ENCODE data around the gene USP5. TPM values are rescaled to one million over a fixed set of nuclear protein-coding genes. Genes with fewer than 3 reads are reported as not detected.

Gene USP5
- total RNA-seq, 1 donor: 84.0 TPM

DNA sequence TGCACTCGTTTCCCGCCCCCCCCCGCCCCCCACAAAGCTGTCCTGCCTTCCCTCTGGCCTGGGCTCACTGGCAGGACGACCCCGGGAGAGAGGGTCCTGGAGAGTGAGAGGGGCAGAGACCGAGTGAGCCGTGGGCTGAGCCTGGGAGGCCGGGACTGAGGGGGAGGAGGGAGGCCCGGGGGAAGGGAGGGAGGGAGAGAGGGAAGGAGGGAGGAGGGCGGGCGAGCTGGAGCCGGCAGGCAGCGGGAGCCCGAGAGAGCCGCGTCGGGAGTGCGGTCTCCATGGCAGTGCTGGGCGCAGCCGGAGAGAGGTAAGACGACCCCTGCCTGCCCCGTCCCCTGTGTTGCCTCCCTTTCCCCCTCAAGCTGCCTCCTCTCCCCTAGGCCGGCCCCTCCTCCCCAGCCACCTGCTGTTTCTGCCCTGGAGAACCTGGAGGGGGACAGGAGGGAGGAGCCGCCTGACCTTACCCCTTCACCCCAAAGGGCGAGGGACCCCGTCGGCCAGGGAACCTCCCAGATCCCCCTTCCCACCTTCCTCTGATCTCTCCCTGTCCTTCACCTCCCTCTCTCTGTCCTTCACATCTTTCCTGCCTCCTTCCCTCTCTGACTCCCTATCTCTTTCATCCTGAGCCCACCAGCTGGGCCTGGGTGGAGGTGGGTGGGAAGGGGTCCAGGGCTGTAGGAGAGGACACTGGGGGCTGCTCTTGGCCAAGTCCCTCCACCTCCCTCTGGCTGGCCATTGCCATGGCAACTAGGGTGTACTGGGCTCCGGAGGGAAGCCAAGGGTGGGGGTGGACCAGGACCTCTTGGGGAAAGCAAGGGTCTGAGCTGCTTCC lies 30.1 kb upstream of the USP5 start, which contains the start of gene GPR162:
Gene GPR162, plus strand, starts transcription at position 231 of the 835 bp plus-strand sequence. CDS start 2,078 bp downstream, outside the sequence.
- peak; percentile 48 for DNase-seq (ENCODE audit: low read depth)
- peak within 1 kb of the TSS; percentile 65 for H3K4me3 ChIP-seq (ENCODE audit: low read depth, low read length)
- TF ChIP-seq, protein P1, sequence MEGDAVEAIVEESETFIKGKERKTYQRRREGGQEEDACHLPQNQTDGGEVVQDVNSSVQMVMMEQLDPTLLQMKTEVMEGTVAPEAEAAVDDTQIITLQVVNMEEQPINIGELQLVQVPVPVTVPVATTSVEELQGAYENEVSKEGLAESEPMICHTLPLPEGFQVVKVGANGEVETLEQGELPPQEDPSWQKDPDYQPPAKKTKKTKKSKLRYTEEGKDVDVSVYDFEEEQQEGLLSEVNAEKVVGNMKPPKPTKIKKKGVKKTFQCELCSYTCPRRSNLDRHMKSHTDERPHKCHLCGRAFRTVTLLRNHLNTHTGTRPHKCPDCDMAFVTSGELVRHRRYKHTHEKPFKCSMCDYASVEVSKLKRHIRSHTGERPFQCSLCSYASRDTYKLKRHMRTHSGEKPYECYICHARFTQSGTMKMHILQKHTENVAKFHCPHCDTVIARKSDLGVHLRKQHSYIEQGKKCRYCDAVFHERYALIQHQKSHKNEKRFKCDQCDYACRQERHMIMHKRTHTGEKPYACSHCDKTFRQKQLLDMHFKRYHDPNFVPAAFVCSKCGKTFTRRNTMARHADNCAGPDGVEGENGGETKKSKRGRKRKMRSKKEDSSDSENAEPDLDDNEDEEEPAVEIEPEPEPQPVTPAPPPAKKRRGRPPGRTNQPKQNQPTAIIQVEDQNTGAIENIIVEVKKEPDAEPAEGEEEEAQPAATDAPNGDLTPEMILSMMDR (IDR thresholded peaks at IDR 0.05; ENCODE audit: insufficient read depth, low read length): no peak

DNA sequence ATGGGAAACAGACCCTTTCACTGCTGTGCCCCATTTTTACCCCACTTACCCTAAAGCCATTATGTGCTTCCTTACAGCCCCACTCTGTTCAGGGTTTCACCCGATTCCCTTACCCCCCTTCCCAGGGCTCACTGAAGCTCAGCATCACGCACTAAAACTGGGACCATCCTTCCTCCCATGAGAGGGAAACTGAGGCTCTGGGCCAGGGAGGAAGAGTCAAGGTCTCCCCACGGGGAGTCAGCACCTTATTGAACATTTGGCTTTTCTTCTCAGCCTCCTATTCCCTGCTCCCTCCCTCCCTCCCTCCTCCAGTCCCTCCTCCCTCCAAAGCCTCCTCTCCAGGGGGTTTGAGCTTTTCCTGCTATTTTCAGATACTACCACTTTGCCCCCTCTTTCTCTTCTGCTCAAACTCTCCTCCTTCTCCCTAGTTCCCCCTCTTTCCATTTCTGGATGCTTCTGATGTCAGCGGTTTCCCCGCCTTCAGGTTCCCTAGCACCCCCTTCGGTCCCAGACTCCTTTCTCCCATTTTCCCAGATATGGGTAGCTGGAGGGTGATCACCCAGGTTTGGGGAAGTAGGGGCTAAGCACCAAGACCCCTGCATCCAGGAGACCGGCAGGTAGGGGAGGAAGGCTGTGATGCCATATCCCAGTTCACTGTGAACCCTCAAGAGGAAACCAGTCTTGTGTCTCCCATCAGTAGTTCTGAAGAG lies 29.4 kb upstream of the USP5 start:
- no peak for DNase-seq (ENCODE audit: low read depth)
- H3K4me3 ChIP-seq (ENCODE audit: low read depth, low read length): peak overlapping the region; percentile 65
- TF ChIP-seq, protein P1 (IDR thresholded peaks at IDR 0.05; ENCODE audit: insufficient read depth, low read length): no peak

DNA sequence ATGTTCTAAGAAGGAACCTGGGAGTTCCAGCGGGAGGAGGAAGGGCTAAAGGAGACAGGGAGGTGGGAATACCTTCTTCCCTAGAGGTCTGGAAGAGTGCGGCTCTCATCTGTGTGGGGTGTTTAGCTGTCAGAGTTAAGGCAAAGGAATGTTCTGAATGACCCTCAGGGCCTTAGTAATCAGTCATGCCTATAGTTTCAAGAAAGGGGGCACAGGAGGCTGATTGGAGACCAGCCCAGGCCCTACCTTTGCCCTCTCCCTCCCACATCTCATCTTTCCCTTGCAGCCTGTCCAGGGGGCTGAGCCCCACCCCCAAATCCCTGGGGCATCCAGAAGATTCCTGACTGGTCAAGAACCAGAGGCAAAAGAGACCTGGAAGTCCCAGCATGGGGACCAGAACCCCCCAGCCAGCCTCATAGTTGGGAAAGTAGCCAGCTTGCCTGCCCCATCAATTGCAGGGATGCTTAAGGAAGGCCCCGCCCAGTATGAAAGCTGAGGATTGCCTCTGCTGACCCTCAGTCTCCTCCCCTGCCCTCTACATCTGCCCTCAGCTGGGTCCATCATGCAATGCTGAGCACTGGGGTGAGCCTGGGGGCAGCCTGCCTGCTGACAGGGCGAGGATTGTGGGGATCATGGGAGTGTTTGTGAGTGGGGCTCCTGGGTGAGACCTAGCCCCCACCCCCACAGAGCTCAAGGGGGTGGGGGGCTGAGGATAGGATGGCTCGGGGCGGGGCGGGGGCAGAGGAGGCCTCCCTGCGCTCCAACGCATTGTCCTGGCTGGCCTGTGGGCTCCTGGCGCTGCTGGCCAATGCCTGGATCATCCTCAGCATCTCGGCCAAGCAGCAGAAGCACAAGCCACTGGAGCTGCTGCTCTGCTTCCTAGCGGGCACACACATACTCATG lies 28.5 kb upstream of the USP5 start:
- DNase-seq (ENCODE audit: low read depth): no peak
- H3K4me3 ChIP-seq (ENCODE audit: low read depth, low read length): no peak overlapping the region
- TF ChIP-seq, protein P1 (IDR thresholded peaks at IDR 0.05; ENCODE audit: insufficient read depth, low read length): no peak

DNA sequence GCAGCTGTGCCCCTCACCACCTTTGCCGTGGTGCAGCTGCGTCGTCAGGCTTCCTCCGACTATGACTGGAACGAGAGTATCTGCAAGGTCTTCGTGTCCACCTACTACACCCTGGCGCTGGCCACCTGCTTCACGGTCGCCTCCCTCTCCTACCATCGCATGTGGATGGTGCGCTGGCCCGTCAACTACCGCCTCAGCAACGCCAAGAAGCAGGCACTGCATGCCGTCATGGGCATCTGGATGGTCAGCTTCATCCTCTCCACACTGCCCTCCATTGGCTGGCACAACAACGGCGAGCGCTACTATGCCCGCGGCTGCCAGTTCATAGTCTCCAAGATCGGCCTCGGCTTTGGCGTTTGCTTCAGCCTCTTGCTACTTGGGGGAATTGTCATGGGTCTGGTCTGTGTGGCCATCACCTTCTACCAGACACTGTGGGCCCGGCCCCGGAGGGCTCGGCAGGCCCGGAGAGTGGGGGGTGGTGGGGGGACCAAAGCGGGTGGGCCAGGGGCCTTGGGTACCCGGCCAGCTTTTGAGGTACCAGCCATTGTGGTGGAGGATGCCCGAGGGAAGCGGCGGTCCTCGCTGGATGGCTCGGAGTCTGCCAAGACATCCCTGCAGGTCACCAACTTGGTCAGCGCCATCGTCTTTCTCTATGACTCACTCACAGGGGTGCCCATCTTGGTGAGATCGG lies 27.7 kb upstream of the USP5 start:
- no peak for DNase-seq (ENCODE audit: low read depth)
- TF ChIP-seq, protein P1 (IDR thresholded peaks at IDR 0.05; ENCODE audit: insufficient read depth, low read length): no peak
- H3K4me3 ChIP-seq (ENCODE audit: low read depth, low read length): no peak overlapping the region

DNA sequence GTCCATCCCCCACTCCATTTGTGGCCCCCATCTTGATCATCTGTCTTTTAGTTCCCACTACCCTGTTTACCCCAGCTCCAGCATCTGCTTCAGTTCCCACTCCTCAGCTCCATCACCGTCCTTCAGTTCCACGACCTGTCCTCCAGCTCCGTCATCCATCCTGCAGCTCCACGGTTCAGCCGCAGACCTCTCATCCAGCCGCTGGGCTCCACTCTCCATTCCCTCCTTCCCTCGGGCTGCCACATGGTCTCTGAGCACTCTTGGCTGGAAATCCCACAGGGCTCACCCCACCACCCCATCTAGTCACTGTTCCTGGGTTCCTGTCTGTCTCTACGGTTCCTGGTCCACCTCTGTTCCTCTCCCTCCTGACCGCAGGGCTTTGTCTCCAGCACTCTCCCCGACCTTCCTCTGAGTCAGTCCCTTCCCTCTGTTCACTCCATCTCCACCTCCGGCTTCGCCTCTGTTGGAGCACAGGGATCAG lies 27.0 kb upstream of the USP5 start:
- peak overlapping the region; percentile 58 for H3K4me3 ChIP-seq (ENCODE audit: low read depth, low read length)
- TF ChIP-seq, protein P1 (IDR thresholded peaks at IDR 0.05; ENCODE audit: insufficient read depth, low read length): no peak
- DNase-seq (ENCODE audit: low read depth): peak; percentile 40

Measured in fibroblast of the aortic adventitia (primary cell).